Fibroblast of pulmonary artery (primary cell): Measurements from ENCODE around the gene TOMM7.
A peak's percentile ranks its signal among the peaks of the same experiment; 100 is the strongest.
"Not testable (repeated sequence)": the region's sequence is repeated elsewhere in the genome, so short reads cannot be mapped to it uniquely, and the experiment has no call there.

ENCODE experiments used
- DNase-seq: peaks from one replicate; pipeline ENCODE4 v3.0.0-alpha.2; 2010; ENCODE audit warnings: low read depth
- H3K4me3 ChIP-seq: replicated peaks from 2 replicates; pipeline ENCODE4 v1.5.1; 2011; ENCODE audit warnings: low read depth, mild to moderate bottlenecking, control low read depth, low read length, moderate library complexity
- CTCF ChIP-seq: IDR thresholded peaks from 2 replicates; pipeline ENCODE4 v1.5.1; 2011; ENCODE audit warnings: mild to moderate bottlenecking, control low read depth, low read length, inconsistent platforms; ENCODE audit errors: missing control alignments

The TOMM7 gene

DNA sequence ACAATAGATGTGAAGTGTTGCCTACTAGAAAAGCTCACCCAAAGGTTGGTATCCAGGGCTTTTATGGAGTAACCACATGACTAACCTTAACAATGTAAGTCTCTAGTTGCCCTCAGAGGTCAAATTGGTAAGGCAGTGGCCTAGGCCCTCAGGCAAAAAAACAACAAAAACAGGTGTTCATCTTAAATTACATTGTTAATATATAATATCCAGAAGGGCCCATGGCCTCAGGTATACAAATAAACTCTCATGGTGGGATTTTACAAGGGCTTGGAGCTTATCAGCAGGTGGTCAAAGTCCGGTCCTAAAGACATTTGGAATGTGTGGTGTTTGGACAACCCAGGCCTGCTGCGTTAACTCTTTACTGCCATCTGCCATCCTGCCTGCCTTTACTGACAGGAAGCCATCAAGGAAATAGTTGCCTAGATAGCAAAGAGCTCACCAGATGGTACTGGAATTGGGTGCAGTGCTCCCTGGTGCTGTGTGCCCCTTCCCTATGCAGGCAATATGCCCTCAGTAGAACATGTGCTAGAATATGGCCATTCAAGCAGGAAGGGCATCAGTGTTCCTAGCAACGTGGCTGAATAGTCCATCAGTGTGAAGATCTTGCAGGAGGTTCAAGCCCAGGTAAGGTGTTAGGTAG is 36.2 kb downstream of the TOMM7 start:
- no peak overlapping the region for H3K4me3 ChIP-seq
- DNase-seq = no peak
- no peak for TF ChIP-seq CTCF

- TF ChIP-seq CTCF = no peak
- H3K4me3 ChIP-seq = no peak overlapping the region
- peak; percentile 87 for DNase-seq
Measured at GRCh38 chr7:22784346-22784745, 38.3 kb downstream of the TOMM7 start.

GRCh38 chr7:22783421-22783820 is 39.2 kb downstream of the TOMM7 start:
- no peak for TF ChIP-seq CTCF
- no peak for DNase-seq
- H3K4me3 ChIP-seq = no peak overlapping the region

GRCh38 chr7:22782616-22783232 is 39.9 kb downstream of the TOMM7 start:
- peak; percentile 79 for TF ChIP-seq CTCF
- DNase-seq = peak; percentile 58
- H3K4me3 ChIP-seq = no peak overlapping the region

GRCh38 chr7:22781230-22781711 is 41.4 kb downstream of the TOMM7 start:
- DNase-seq = peak; percentile 83
- no peak for TF ChIP-seq CTCF
- no peak overlapping the region for H3K4me3 ChIP-seq

GRCh38 chr7:22779730-22780323 is 42.8 kb downstream of the TOMM7 start:
- DNase-seq, H3K4me3 ChIP-seq: not testable (repeated sequence)

GRCh38 chr7:22776964-22777363 is 45.7 kb downstream of the TOMM7 start:
- no peak overlapping the region for H3K4me3 ChIP-seq
- no peak for DNase-seq
- TF ChIP-seq CTCF = no peak
